ENCODE data around the gene TNFAIP8. TPM values are rescaled to one million over a fixed set of nuclear protein-coding genes. Genes with fewer than 3 reads are reported as not detected.

The TNFAIP8 gene
- total and polyA plus RNA-seq, 8 donors: 5.7 to 14.2 (median 8.4) TPM

GRCh38 chr5:119367502-119368237 is 11.9 kb downstream of the TNFAIP8 start:
- no peaks in the 10 kb centered on the region for H3K9me3 ChIP-seq
- no peak overlapping the region for H3K27ac ChIP-seq
- no peaks in the 10 kb centered on the region for H3K27me3 ChIP-seq
- intact Hi-C loops (cut with DNase I): no loop called here
- TF ChIP-seq CTCF (IDR thresholded peaks at IDR 0.05): no peak
- H3K4me3 ChIP-seq: no peak overlapping the region
- peaks cover 0 to 9% (median 7%) of the 10 kb centered on the region in 3 donors for H3K4me1 ChIP-seq
- H3K36me3 ChIP-seq: no peaks in the 10 kb centered on the region
- DNase-seq (no peak), FAIRE-seq (no peak), ATAC-seq (peak; percentile 53 to 81 (median 60))
- 29 to 38% methylated on average over 1 of the region's 1 CpG for WGBS, 2 donors

GRCh38 chr5:119368238-119368630 is 12.4 kb downstream of the TNFAIP8 start:
- FAIRE-seq (no peak), ATAC-seq (peak in 3 of 4 donors; percentile 16 to 49 (median 35)), DNase-seq (no peak)
- intact Hi-C loops (cut with DNase I): no loop called here
- 53 to 67% methylated on average over 4 of the region's 4 CpGs for WGBS, 2 donors
- no peak overlapping the region for H3K27ac ChIP-seq
- no peaks in the 10 kb centered on the region for H3K36me3 ChIP-seq
- no peak for TF ChIP-seq CTCF (IDR thresholded peaks at IDR 0.05)
- H3K27me3 ChIP-seq: no peaks in the 10 kb centered on the region
- H3K4me1 ChIP-seq: peaks cover 0 to 9% (median 7%) of the 10 kb centered on the region in 3 donors
- H3K4me3 ChIP-seq: no peak overlapping the region
- no peaks in the 10 kb centered on the region for H3K9me3 ChIP-seq

GRCh38 chr5:119370486-119370885 is 14.7 kb downstream of the TNFAIP8 start:
- Histone ChIP-seq H3K4me3 (no peak overlapping the region), H3K4me1 (peaks cover 0 to 9% (median 7%) of the 10 kb centered on the region in 3 donors), H3K27me3 (no peaks in the 10 kb centered on the region), H3K9me3 (no peaks in the 10 kb centered on the region), H3K36me3 (no peaks in the 10 kb centered on the region), H3K27ac (no peak overlapping the region)
- no peak for FAIRE-seq
- no peak for ATAC-seq
- intact Hi-C loops (cut with DNase I): no loop called here
- TF ChIP-seq CTCF (IDR thresholded peaks at IDR 0.05): no peak
- 85 to 95% methylated on average over 1 of the region's 1 CpG for WGBS, 2 donors
- DNase-seq: no peak

GRCh38 chr5:119371146-119371545 is 15.3 kb downstream of the TNFAIP8 start:
- ATAC-seq: no peak
- Histone ChIP-seq H3K9me3 (no peaks in the 10 kb centered on the region), H3K36me3 (no peaks in the 10 kb centered on the region), H3K4me3 (no peak overlapping the region), H3K4me1 (peaks cover 0 to 9% (median 7%) of the 10 kb centered on the region in 3 donors), H3K27ac (no peak overlapping the region), H3K27me3 (no peaks in the 10 kb centered on the region)
- intact Hi-C loops (cut with DNase I): no loop called here
- FAIRE-seq: no peak
- no peak for TF ChIP-seq CTCF (IDR thresholded peaks at IDR 0.05)
- 87 to 91% methylated on average over 4 of the region's 4 CpGs for whole genome bisulfite sequencing, 2 donors
- DNase-seq: no peak

- H3K4me3 ChIP-seq: no peak overlapping the region
- no peaks in the 10 kb centered on the region for H3K27me3 ChIP-seq
- H3K9me3 ChIP-seq: no peaks in the 10 kb centered on the region
- no peak for DNase-seq
- 88 to 92% methylated on average over 4 of the region's 4 CpGs for WGBS, 2 donors
- FAIRE-seq: no peak
- no peak for ATAC-seq
- no peaks in the 10 kb centered on the region for H3K4me1 ChIP-seq
- intact Hi-C loops (cut with DNase I): no loop called here
- no peak overlapping the region for H3K27ac ChIP-seq
- H3K36me3 ChIP-seq: no peaks in the 10 kb centered on the region
- no peak for TF ChIP-seq CTCF (IDR thresholded peaks at IDR 0.05)
Observed at GRCh38 chr5:119373449-119373858, 17.6 kb downstream of the TNFAIP8 start.
